Adrenal gland (tissue), 5 donors: Measurements from ENCODE around the gene AKR1C1.
"Not testable (repeated sequence)": the region's sequence is repeated elsewhere in the genome, so short reads cannot be mapped to it uniquely, and the experiment has no call there.

Experiments used
- POLR2A ChIP-seq, 2 donors: fragments of 450-650 bp; IDR thresholded peaks; one replicate each; pipeline ENCODE4 v1.6.1; 2017; ENCODE audit warnings: antibody characterized with exemption in 2 of 2, mild to moderate bottlenecking in 2 of 2, moderate library complexity in 1 of 2
- TF ChIP-seq, protein P1 (sequence below), 6 experiments: fragments of 450-650 bp in 4 of 6; fragments of 200-600 bp in 2 of 6; sonication (generic) in 1 of 6; IDR thresholded peaks; 1 replicate in 5 of 6; 2 replicates in 1 of 6; pipeline versions ENCODE4 v1.5.1 to v1.8.0; 2016 to 2021; ENCODE audit warnings: antibody characterized with exemption in 6 of 6, mild to moderate bottlenecking in 2 of 6, moderate library complexity in 1 of 6
- donor health status: DM: no; HTN: no; CAD: no.

DNA sequence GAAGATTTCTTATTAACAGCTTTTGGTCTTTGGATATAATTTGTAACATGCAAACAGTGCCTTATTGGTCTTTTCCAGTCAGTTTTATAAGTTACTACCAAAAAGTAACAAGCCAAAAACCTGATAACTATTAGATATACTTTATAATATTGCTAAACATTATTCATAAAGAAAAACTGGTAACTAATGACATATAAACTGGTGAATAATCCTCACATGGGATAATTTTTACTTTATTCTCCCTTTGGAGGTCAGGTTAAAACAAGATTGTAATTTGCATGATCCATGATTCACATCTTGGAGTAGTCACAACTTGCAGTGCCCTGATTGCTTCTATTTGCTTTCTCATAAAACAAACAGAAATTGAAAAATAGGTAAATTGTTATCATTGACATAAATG lies 41.3 kb downstream of the AKR1C1 start:
- TF ChIP-seq, protein P1, sequence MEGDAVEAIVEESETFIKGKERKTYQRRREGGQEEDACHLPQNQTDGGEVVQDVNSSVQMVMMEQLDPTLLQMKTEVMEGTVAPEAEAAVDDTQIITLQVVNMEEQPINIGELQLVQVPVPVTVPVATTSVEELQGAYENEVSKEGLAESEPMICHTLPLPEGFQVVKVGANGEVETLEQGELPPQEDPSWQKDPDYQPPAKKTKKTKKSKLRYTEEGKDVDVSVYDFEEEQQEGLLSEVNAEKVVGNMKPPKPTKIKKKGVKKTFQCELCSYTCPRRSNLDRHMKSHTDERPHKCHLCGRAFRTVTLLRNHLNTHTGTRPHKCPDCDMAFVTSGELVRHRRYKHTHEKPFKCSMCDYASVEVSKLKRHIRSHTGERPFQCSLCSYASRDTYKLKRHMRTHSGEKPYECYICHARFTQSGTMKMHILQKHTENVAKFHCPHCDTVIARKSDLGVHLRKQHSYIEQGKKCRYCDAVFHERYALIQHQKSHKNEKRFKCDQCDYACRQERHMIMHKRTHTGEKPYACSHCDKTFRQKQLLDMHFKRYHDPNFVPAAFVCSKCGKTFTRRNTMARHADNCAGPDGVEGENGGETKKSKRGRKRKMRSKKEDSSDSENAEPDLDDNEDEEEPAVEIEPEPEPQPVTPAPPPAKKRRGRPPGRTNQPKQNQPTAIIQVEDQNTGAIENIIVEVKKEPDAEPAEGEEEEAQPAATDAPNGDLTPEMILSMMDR (IDR thresholded peaks at IDR 0.05) = not testable (repeated sequence)
- not testable (repeated sequence) for TF ChIP-seq POLR2A (IDR thresholded peaks at IDR 0.05)
